Stimulated activated CD4-positive, alpha-beta T cell treated with anti-CD3 and anti-CD28 coated beads, Interleukin-4, amount 100 ng/mL, for 4 hours (primary cell): ENCODE data around the gene GALNT18.

ENCODE experiments used
- DNase-seq, 2 experiments: peaks; one replicate each; pipeline ENCODE4 v3.0.0-alpha.2; 2020

Gene GALNT18

GRCh38 chr11:11622772-11623171, 967 bp upstream of the GALNT18 start:
- DNase-seq, result no peak

GRCh38 chr11:11622340-11622706, 518 bp upstream of the GALNT18 start:
- DNase-seq, result no peak

- DNase-seq, result peak in 1 of 2 experiments; percentile 11
Measured at GRCh38 chr11:11620921-11621572, 758 bp downstream of the GALNT18 start.

- DNase-seq, result no peak
Measured at GRCh38 chr11:11620173-11620920, 1.5 kb downstream of the GALNT18 start.

- no peak for DNase-seq
Measured at GRCh38 chr11:11618973-11619435, 2.8 kb downstream of the GALNT18 start.

- no peak for DNase-seq
Measured at GRCh38 chr11:11615086-11615485, 6.7 kb downstream of the GALNT18 start.

- no peak for DNase-seq
Measured at GRCh38 chr11:11612439-11612838, 9.4 kb downstream of the GALNT18 start.

- no peak for DNase-seq
Measured at GRCh38 chr11:11611381-11611780, 10.4 kb downstream of the GALNT18 start.

- DNase-seq, result no peak
Measured at GRCh38 chr11:11608783-11609232, 13.0 kb downstream of the GALNT18 start.

- no peak for DNase-seq
Measured at GRCh38 chr11:11607772-11608171, 14.0 kb downstream of the GALNT18 start.

GRCh38 chr11:11605821-11606450, 15.9 kb downstream of the GALNT18 start:
- DNase-seq, result no peak

GRCh38 chr11:11605181-11605580, 16.6 kb downstream of the GALNT18 start:
- no peak for DNase-seq

GRCh38 chr11:11604370-11604990, 17.3 kb downstream of the GALNT18 start:
- DNase-seq, result no peak

GRCh38 chr11:11602011-11602410, 19.8 kb downstream of the GALNT18 start:
- no peak for DNase-seq

- DNase-seq, result no peak
Measured at GRCh38 chr11:11600288-11600687, 21.5 kb downstream of the GALNT18 start.

GRCh38 chr11:11598243-11598642, 23.6 kb downstream of the GALNT18 start:
- DNase-seq, result no peak

GRCh38 chr11:11594162-11594561, 27.6 kb downstream of the GALNT18 start:
- DNase-seq, result no peak

- no peak for DNase-seq
Measured at GRCh38 chr11:11592146-11592684, 29.6 kb downstream of the GALNT18 start.

GRCh38 chr11:11589437-11589836, 32.4 kb downstream of the GALNT18 start:
- DNase-seq, result no peak

GRCh38 chr11:11588891-11589290, 32.9 kb downstream of the GALNT18 start:
- DNase-seq, result no peak

GRCh38 chr11:11588243-11588642, 33.6 kb downstream of the GALNT18 start:
- no peak for DNase-seq

GRCh38 chr11:11587122-11587521, 34.7 kb downstream of the GALNT18 start:
- DNase-seq, result no peak

- DNase-seq, result no peak
Measured at GRCh38 chr11:11586465-11586864, 35.3 kb downstream of the GALNT18 start.
